ENCODE measurements around the gene ADAM22.

DNA sequence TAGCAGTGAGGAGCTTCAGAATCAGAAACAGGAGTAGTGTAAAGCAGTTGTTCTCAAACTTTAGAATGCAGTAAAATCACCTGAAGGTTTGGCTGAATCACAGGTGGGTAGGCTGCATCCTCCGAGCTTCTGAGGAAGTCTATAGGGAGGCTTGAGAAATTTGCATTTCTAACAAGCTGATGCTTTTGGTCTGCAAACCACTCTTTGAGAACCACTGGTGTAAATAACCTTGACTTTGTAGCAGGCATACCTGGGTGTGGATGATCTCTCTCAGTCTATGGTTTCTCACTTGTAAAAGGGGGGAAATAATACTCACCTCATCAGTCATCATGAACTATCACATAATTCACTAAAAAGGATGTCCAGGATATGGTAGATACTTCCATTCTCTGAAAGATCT is 167.7 kb downstream of the ADAM22 start:
- no peak for TF ChIP-seq FOXP2 (optimal IDR thresholded peaks at IDR 0.05; ENCODE audit: control extremely low read depth, extremely low read length, insufficient read depth)
- TF ChIP-seq POLR2AphosphoS5 (IDR thresholded peaks at IDR 0.05; ENCODE audit: borderline replicate concordance, low read depth, low read length): no peak
